A549 (cell line): ENCODE data around the gene ZNF586.

Experiments used
- CHD4 ChIP-seq: fragments of 200-600 bp; sonication (generic); IDR thresholded peaks from 2 replicates; pipeline ENCODE4 v1.6.1; 2016; ENCODE audit warnings: antibody characterized with exemption, mild to moderate bottlenecking, borderline replicate concordance
- ESRRA ChIP-seq: fragments of 150-350 bp; IDR thresholded peaks from 2 replicates; pipeline ENCODE4 v1.6.1; 2014; ENCODE audit warnings: mild to moderate bottlenecking, low read length, borderline replicate concordance
- NR3C1 ChIP-seq: fragments of >200 bp; sonication (Bioruptor Twin); formaldehyde crosslinking; IDR thresholded peaks from 3 replicates; pipeline ENCODE4 v1.6.1; 2017
- REST ChIP-seq: fragments of 200-600 bp; sonication (generic); IDR thresholded peaks from 2 replicates; pipeline ENCODE4 v1.6.1; 2016; ENCODE audit warnings: antibody characterized with exemption, mild to moderate bottlenecking, moderate library complexity
- RNF2 ChIP-seq: fragments of 200-600 bp; sonication (generic); IDR thresholded peaks from 2 replicates; pipeline ENCODE4 v1.6.1; 2016; ENCODE audit warnings: low read depth, mild to moderate bottlenecking, antibody characterized with exemption, moderate library complexity, borderline replicate concordance
- TF ChIP-seq, protein P1 (sequence below): fragments of 450-650 bp; IDR thresholded peaks from 2 replicates; pipeline ENCODE4 v1.6.1; 2014; ENCODE audit warnings: antibody characterized with exemption
- TF ChIP-seq, protein P2 (sequence below): fragments of >200 bp; sonication (Bioruptor Twin); formaldehyde crosslinking; IDR thresholded peaks from 3 replicates; pipeline ENCODE4 v1.5.1; 2016

GRCh38 chr19:57812226-57812625, 42.8 kb downstream of the ZNF586 start:
- TF ChIP-seq RNF2: no peak
- no peak for TF ChIP-seq NR3C1
- TF ChIP-seq, protein P1, sequence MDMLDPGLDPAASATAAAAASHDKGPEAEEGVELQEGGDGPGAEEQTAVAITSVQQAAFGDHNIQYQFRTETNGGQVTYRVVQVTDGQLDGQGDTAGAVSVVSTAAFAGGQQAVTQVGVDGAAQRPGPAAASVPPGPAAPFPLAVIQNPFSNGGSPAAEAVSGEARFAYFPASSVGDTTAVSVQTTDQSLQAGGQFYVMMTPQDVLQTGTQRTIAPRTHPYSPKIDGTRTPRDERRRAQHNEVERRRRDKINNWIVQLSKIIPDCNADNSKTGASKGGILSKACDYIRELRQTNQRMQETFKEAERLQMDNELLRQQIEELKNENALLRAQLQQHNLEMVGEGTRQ: no peak
- no peak for TF ChIP-seq ESRRA
- no peak for TF ChIP-seq CHD4
- TF ChIP-seq, protein P2, sequence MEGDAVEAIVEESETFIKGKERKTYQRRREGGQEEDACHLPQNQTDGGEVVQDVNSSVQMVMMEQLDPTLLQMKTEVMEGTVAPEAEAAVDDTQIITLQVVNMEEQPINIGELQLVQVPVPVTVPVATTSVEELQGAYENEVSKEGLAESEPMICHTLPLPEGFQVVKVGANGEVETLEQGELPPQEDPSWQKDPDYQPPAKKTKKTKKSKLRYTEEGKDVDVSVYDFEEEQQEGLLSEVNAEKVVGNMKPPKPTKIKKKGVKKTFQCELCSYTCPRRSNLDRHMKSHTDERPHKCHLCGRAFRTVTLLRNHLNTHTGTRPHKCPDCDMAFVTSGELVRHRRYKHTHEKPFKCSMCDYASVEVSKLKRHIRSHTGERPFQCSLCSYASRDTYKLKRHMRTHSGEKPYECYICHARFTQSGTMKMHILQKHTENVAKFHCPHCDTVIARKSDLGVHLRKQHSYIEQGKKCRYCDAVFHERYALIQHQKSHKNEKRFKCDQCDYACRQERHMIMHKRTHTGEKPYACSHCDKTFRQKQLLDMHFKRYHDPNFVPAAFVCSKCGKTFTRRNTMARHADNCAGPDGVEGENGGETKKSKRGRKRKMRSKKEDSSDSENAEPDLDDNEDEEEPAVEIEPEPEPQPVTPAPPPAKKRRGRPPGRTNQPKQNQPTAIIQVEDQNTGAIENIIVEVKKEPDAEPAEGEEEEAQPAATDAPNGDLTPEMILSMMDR: no peak
- no peak for TF ChIP-seq REST
